ENCODE results near the gene RAD51D.

The RAD51D gene

GRCh38 chr17:35082073-35082657 is 37.5 kb downstream of the RAD51D start:
- no peak for TF ChIP-seq Cebpa-rat (IDR thresholded peaks at IDR 0.05)
- Histone ChIP-seq H3K9ac (no peak overlapping the region), H3K4me3 (no peak overlapping the region), H3K27ac (no peak overlapping the region), H3K27me3 (no peaks in the 10 kb centered on the region), H3K4me2 (peak overlapping the region in 7 of 11 experiments; percentile 7 to 71 (median 51); a peak in 10 of 22 replicates), H3K36me3 (peaks cover 0 to 29% (median 0%) of the 10 kb centered on the region in 11 experiments; a peak in 3 of 22 replicates), H3K9me3 (replicated peaks in 1 of 11) (no peaks in the 10 kb centered on the region), H3K4me1 (peaks cover 14 to 85% (median 47%) of the 10 kb centered on the region in 10 experiments), H4K20me1 (peaks cover 0 to 45% (median 5%) of the 10 kb centered on the region in 11 experiments; a peak in 9 of 22 replicates)

DNA sequence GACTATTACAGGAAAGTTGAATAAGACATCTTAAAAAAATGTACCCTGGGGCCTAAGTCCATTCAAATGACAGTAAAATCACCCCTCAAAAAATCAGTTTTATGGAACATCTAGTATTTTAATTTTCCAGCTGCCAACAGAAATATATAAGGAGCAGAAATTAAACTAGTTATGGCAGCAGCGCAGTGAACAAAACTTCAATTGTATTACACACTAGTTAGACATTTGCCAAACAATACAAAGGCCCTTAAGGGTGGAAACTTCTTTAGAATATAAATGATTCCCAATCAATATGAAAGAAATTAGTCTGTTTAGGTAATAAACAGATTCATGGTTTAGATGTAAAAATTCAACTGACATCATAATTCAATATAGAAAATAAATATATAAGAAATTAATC is 38.0 kb downstream of the RAD51D start:
- Histone ChIP-seq H3K4me3 (no peak overlapping the region), H3K4me2 (peak overlapping the region in 5 of 11 experiments; percentile 30 to 71 (median 66); a peak in 8 of 22 replicates), H3K9ac (no peak overlapping the region), H3K9me3 (replicated peaks in 1 of 11) (no peaks in the 10 kb centered on the region), H3K27me3 (no peaks in the 10 kb centered on the region), H3K27ac (peak overlapping the region in 3 of 11 experiments; percentile 31 to 48 (median 46); a peak in 2 of 22 replicates), H3K36me3 (peaks cover 0 to 29% (median 0%) of the 10 kb centered on the region in 11 experiments; a peak in 3 of 22 replicates), H4K20me1 (peaks cover 0 to 47% (median 5%) of the 10 kb centered on the region in 11 experiments; a peak in 9 of 22 replicates), H3K4me1 (peaks cover 11 to 82% (median 42%) of the 10 kb centered on the region in 10 experiments)
- no peak for TF ChIP-seq Cebpa-rat (IDR thresholded peaks at IDR 0.05)

GRCh38 chr17:35080536-35080935 is 39.1 kb downstream of the RAD51D start:
- peak overlapping the region in 3 of 11 experiments; percentile 5 to 53 (median 26); a peak in 3 of 22 replicates for H3K9ac ChIP-seq
- peak overlapping the region; percentile 29 to 72 (median 48) for H3K4me2 ChIP-seq
- H3K4me3 ChIP-seq: no peak overlapping the region
- peaks cover 0 to 29% (median 0%) of the 10 kb centered on the region in 11 experiments; a peak in 3 of 22 replicates for H3K36me3 ChIP-seq
- H4K20me1 ChIP-seq: peaks cover 0 to 46% (median 3%) of the 10 kb centered on the region in 11 experiments; a peak in 10 of 22 replicates
- H3K27me3 ChIP-seq: no peaks in the 10 kb centered on the region
- H3K27ac ChIP-seq: peak overlapping the region in 10 of 11 experiments; percentile 3 to 64 (median 44); a peak in 17 of 22 replicates
- peaks cover 11 to 79% (median 42%) of the 10 kb centered on the region in 10 experiments for H3K4me1 ChIP-seq
- no peak for TF ChIP-seq Cebpa-rat (IDR thresholded peaks at IDR 0.05)
- no peaks in the 10 kb centered on the region for H3K9me3 ChIP-seq (replicated peaks in 1 of 11)

- Histone ChIP-seq H3K36me3 (peaks cover 0 to 27% (median 0%) of the 10 kb centered on the region in 11 experiments; a peak in 3 of 22 replicates), H3K4me2 (peak overlapping the region; percentile 29 to 72 (median 48)), H3K9ac (peak overlapping the region in 1 of 11 experiments; percentile 53; a peak in 1 of 22 replicates), H3K4me3 (no peak overlapping the region), H3K27me3 (no peaks in the 10 kb centered on the region), H3K4me1 (peaks cover 11 to 79% (median 49%) of the 10 kb centered on the region in 10 experiments), H3K9me3 (replicated peaks in 1 of 11) (no peaks in the 10 kb centered on the region), H4K20me1 (peaks cover 0 to 54% (median 0%) of the 10 kb centered on the region in 11 experiments; a peak in 9 of 22 replicates), H3K27ac (peak overlapping the region in 7 of 11 experiments; percentile 3 to 64 (median 48); a peak in 12 of 22 replicates)
- no peak for TF ChIP-seq Cebpa-rat (IDR thresholded peaks at IDR 0.05)
Observed at GRCh38 chr17:35079547-35080423, 39.9 kb downstream of the RAD51D start.

- Histone ChIP-seq H3K4me3 (no peak overlapping the region), H3K27me3 (no peaks in the 10 kb centered on the region), H4K20me1 (peaks cover 0 to 58% (median 0%) of the 10 kb centered on the region in 11 experiments; a peak in 8 of 22 replicates), H3K36me3 (peaks cover 0 to 19% (median under 1%) of the 10 kb centered on the region in 11 experiments; a peak in 4 of 22 replicates), H3K4me2 (0 out of 22 replicates have a peak overlapping the region, but pooled peaks of 2 of the 11 experiments have one; percentile 0 to 1), H3K27ac (no peak overlapping the region), H3K4me1 (peaks cover 15 to 83% (median 67%) of the 10 kb centered on the region in 10 experiments), H3K9ac (no peak overlapping the region), H3K9me3 (replicated peaks in 1 of 11) (no peaks in the 10 kb centered on the region)
- no peak for TF ChIP-seq Cebpa-rat (IDR thresholded peaks at IDR 0.05)
Observed at GRCh38 chr17:35076874-35077273, 42.8 kb downstream of the RAD51D start.

GRCh38 chr17:35074711-35075707 is 44.7 kb downstream of the RAD51D start:
- peaks cover 7 to 81% (median 64%) of the 10 kb centered on the region in 10 experiments for H3K4me1 ChIP-seq
- no peaks in the 10 kb centered on the region for H3K9me3 ChIP-seq (replicated peaks in 1 of 11)
- peak overlapping the region in 8 of 11 experiments; percentile 18 to 93 (median 39); a peak in 14 of 22 replicates for H3K4me2 ChIP-seq
- H3K9ac ChIP-seq: peak overlapping the region in 3 of 11 experiments; percentile 20 to 29 (median 25); a peak in 3 of 22 replicates
- H3K4me3 ChIP-seq: no peak overlapping the region
- peaks cover 4 to 33% (median 12%) of the 10 kb centered on the region in 11 experiments; a peak in 9 of 22 replicates for H3K36me3 ChIP-seq
- H4K20me1 ChIP-seq: peaks cover 0 to 43% (median 0%) of the 10 kb centered on the region in 11 experiments; a peak in 7 of 22 replicates
- TF ChIP-seq Cebpa-rat (IDR thresholded peaks at IDR 0.05): no peak
- H3K27ac ChIP-seq: peak overlapping the region in 6 of 11 experiments; percentile 12 to 39 (median 31); a peak in 11 of 22 replicates
- H3K27me3 ChIP-seq: no peaks in the 10 kb centered on the region

GRCh38 chr17:35073991-35074627 is 45.6 kb downstream of the RAD51D start:
- Histone ChIP-seq H3K27ac (peak overlapping the region in 8 of 11 experiments; percentile 4 to 39 (median 31); a peak in 10 of 22 replicates), H4K20me1 (peaks cover 0 to 37% (median 0%) of the 10 kb centered on the region in 11 experiments; a peak in 7 of 22 replicates), H3K4me3 (no peak overlapping the region), H3K36me3 (peaks cover 4 to 25% (median 12%) of the 10 kb centered on the region in 11 experiments; a peak in 9 of 22 replicates), H3K27me3 (no peaks in the 10 kb centered on the region), H3K4me1 (peaks cover 14 to 81% (median 66%) of the 10 kb centered on the region in 10 experiments), H3K9ac (peak overlapping the region in 1 of 11 experiments; percentile 10; a peak in 1 of 22 replicates), H3K4me2 (peak overlapping the region in 8 of 11 experiments; percentile 18 to 93 (median 52); a peak in 13 of 22 replicates), H3K9me3 (replicated peaks in 1 of 11) (no peaks in the 10 kb centered on the region)
- no peak for TF ChIP-seq Cebpa-rat (IDR thresholded peaks at IDR 0.05)
